ENCODE results near the gene SCAP.
"Not testable (repeated sequence)": the region's sequence is repeated elsewhere in the genome, so short reads cannot be mapped to it uniquely, and the experiment has no call there.

Gene SCAP

GRCh38 chr3:47392933-47393332, 82.8 kb downstream of the SCAP start:
- no peak for DNase-seq

GRCh38 chr3:47385796-47386195, 89.9 kb downstream of the SCAP start:
- DNase-seq = no peak

GRCh38 chr3:47385007-47385406, 90.7 kb downstream of the SCAP start:
- DNase-seq = no peak

- DNase-seq = no peak
These were observed 91.3 kb downstream of the SCAP start for GRCh38 chr3:47384425-47384824.

GRCh38 chr3:47381317-47382157, 94.2 kb downstream of the SCAP start:
- peak; percentile 79 for DNase-seq

GRCh38 chr3:47380601-47381316, 95.0 kb downstream of the SCAP start, which contains the start of gene PTPN23:
PTPN23 (plus strand) TSS chr3:47381021; CDS start chr3:47381097, 76 bp downstream.
- DNase-seq = peak; percentile 99

GRCh38 chr3:47380026-47380600, 95.6 kb downstream of the SCAP start:
- no peak for DNase-seq

- DNase-seq = no peak
These were observed 96.3 kb downstream of the SCAP start for GRCh38 chr3:47379411-47379899.

- DNase-seq = no peak
These were observed 96.9 kb downstream of the SCAP start for GRCh38 chr3:47378869-47379268.

GRCh38 chr3:47377186-47377585, 98.6 kb downstream of the SCAP start:
- DNase-seq = no peak

- DNase-seq = no peak
These were observed 99.3 kb downstream of the SCAP start for GRCh38 chr3:47376393-47376792.

GRCh38 chr3:47374587-47374986, 101.2 kb downstream of the SCAP start:
- DNase-seq = no peak

GRCh38 chr3:47370887-47371697, 104.6 kb downstream of the SCAP start:
- DNase-seq = peak; percentile 21

- DNase-seq = not testable (repeated sequence)
These were observed 105.7 kb downstream of the SCAP start for GRCh38 chr3:47370020-47370419.

GRCh38 chr3:47367631-47368030, 108.1 kb downstream of the SCAP start:
- DNase-seq = no peak

- DNase-seq = no peak
These were observed 108.9 kb downstream of the SCAP start for GRCh38 chr3:47366833-47367232.

GRCh38 chr3:47365213-47366153, 110.3 kb downstream of the SCAP start:
- no peak for DNase-seq
